ENCODE data around the gene DMD. TPM values are rescaled to one million over a fixed set of nuclear protein-coding genes. Genes with fewer than 3 reads are reported as not detected.

DMD gene
- total RNA-seq, 1 donor from 2014 or later, result 5.0 TPM

DNA sequence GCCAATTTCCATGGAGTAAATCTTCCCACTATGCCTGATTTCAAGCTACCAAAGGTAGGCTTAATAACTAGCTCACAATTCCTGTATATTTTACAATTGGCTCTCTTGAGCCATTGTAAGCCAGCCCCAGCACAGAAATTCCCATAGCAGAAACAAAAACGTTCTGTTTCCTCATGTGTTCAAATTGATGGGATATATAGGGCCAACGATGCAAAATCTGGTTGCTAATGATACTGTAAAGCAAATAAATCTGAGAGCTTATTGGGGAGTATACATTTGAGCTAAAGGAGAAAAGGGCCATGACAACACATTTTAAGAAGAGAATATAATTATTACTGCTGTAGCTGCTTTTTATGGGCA is 1872.4 kb downstream of the DMD start:
- no peak overlapping the region for H3K4me3 Mint-ChIP-seq
- no peaks in the 10 kb centered on the region for H3K9me3 Mint-ChIP-seq
- no peaks in the 10 kb centered on the region for H3K27me3 Mint-ChIP-seq
- no peak overlapping the region for H3K27ac Mint-ChIP-seq
- DNase-seq, result no peak
- intact Hi-C loops (cut with micrococcal nuclease), result no loop called here
- no peaks in the 10 kb centered on the region for H3K4me1 Mint-ChIP-seq
- H3K36me3 Mint-ChIP-seq (ENCODE audit: low read depth), result no peaks in the 10 kb centered on the region

DNA sequence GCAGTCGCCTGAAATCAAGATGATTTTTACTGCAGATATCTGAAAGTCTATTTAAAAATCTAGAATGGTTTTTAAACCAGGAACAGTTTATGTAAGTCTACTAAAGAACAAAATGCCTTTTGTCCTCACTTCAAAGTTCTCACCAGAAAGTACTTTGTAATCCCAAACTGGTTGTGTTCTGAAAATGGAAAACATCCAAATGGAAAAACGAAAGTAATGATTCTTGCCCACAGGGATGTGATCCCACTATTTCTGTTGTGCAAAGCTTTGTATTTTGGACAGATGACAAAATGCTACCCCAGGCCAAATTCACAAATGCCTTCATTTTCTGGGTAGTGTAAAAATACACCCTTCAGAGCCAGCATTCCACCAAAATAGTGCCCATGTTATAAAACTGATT is 1874.0 kb downstream of the DMD start:
- Mint-ChIP-seq H3K9me3 (no peaks in the 10 kb centered on the region), H3K27ac (no peak overlapping the region), H3K36me3 (ENCODE audit: low read depth) (no peaks in the 10 kb centered on the region), H3K27me3 (peaks cover 1% of the 10 kb centered on the region), H3K4me3 (no peak overlapping the region), H3K4me1 (no peaks in the 10 kb centered on the region)
- DNase-seq, result no peak
- intact Hi-C loops (cut with micrococcal nuclease), result no loop called here

DNA sequence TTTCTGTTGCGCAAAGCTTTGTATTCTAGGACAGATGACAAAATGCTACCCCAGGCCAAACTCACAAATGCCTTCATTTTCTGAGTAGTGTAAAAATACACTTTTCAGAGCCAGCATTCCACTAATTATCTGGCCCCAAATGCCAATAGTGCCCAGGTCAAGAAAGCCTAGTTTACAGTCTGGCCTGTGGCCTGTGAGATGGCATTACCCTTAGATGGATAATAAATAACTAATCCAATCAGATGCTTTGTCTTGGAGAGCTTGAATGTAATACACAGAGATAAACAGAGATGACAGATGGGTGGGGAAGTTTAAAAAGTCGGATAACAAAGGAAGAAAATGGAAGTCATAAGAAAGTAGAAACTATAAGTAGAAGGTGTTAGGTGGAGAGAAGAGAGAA is 1874.9 kb downstream of the DMD start:
- no peak for DNase-seq
- H3K4me3 Mint-ChIP-seq, result no peak overlapping the region
- H3K4me1 Mint-ChIP-seq, result no peaks in the 10 kb centered on the region
- H3K27me3 Mint-ChIP-seq, result peaks cover 1% of the 10 kb centered on the region
- intact Hi-C loops (cut with micrococcal nuclease), result no loop called here
- no peak overlapping the region for H3K27ac Mint-ChIP-seq
- no peaks in the 10 kb centered on the region for H3K9me3 Mint-ChIP-seq
- H3K36me3 Mint-ChIP-seq (ENCODE audit: low read depth), result no peaks in the 10 kb centered on the region

DNA sequence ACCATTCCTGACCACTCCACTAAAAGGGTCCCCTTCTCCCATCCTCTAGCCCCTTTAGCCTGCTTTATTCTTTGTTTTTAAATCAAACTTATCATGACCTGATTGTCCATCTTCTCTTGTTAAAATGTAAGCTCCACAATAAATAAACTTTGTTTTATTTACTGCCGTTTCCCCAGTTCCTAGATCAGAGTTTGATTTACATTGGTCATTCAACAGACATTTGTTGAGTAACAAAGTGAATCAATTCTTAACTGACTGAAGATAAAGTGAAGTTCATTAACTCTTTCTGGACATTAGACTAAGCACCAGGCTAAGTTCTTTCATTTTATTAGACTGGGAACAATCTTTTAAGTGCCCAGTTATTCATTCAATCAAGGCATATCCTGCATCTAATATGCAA is 1876.4 kb downstream of the DMD start:
- Mint-ChIP-seq H3K4me3 (no peak overlapping the region), H3K9me3 (no peaks in the 10 kb centered on the region), H3K4me1 (no peaks in the 10 kb centered on the region), H3K27ac (no peak overlapping the region), H3K27me3 (peaks cover 1% of the 10 kb centered on the region), H3K36me3 (ENCODE audit: low read depth) (no peaks in the 10 kb centered on the region)
- intact Hi-C loops (cut with micrococcal nuclease), result no loop called here
- no peak for DNase-seq

DNA sequence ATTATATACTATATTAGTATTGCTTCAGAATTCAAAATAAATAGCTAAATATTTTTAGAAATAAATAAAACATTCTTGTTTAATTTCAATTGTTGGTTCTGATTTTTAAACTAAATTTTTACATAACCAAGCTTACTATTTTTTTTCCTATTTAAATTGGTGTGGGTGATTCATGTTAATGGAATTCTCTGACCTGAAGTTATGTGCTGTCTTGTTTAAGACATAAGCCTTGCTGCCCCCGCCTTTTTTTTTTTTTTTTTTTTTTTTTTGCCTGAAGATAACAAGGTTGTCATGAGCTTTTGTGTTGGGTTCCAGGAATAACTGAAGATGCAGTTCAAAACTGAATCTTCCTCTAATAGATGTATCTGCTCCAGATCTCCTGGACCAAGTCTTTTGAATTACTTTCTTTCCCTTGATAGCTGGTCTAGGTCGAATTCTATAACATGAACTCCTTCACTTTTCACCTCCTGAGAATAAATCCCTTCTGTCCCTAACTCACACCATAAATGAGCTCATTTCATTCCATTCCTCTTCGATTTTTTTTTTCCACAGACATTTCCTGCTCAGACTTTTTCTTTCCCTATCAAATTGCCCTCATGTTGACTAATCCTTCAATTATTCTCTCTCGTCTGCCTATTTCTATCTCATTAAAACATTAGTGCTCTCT is 1878.1 kb downstream of the DMD start:
- H3K4me3 Mint-ChIP-seq, result no peak overlapping the region
- no peaks in the 10 kb centered on the region for H3K4me1 Mint-ChIP-seq
- no peaks in the 10 kb centered on the region for H3K36me3 Mint-ChIP-seq (ENCODE audit: low read depth)
- DNase-seq, result no peak
- H3K27me3 Mint-ChIP-seq, result peaks cover 1% of the 10 kb centered on the region
- no peaks in the 10 kb centered on the region for H3K9me3 Mint-ChIP-seq
- H3K27ac Mint-ChIP-seq, result no peak overlapping the region
- intact Hi-C loops (cut with micrococcal nuclease), result no loop called here

DNA sequence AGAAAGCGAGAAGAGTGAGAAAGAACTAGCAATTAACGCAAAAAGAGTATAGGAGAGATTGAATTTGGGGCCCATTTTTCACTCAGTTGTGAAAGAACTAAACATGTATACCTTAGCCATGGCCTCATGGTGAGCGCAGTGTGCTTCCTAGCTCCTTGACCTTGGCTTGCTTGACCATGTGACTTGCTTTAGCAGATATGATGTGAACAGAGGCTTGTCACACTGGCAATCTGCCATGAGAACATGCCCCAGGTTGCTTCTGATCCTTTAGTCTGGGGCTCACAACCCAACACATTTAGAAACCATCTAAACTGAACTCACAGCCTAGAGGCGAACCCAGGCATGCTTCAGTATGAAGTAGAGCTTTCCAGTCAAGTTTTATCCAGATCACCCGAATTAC is 1879.4 kb downstream of the DMD start:
- intact Hi-C loops (cut with micrococcal nuclease), result no loop called here
- DNase-seq, result no peak
- Mint-ChIP-seq H3K27ac (no peak overlapping the region), H3K9me3 (no peaks in the 10 kb centered on the region), H3K4me1 (no peaks in the 10 kb centered on the region), H3K4me3 (no peak overlapping the region), H3K36me3 (ENCODE audit: low read depth) (no peaks in the 10 kb centered on the region), H3K27me3 (peaks cover 1% of the 10 kb centered on the region)

DNA sequence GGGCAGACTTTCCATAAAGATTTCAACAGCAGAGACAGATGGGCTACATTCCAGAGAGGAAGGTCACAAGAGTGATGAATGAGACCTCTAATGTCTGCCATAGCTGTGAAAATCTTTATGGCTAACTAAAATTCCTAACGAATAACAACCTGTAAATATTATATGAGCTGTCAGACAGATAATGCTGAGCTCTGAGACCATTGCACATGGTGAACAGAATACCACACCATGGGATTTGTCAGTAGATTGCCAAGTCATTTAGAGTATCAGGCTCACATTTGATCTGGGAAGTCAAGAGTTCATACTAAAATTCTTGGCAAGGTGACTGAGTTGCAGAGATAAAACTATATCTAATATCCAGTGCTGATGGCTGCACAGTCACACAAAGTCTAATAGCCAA is 1880.3 kb downstream of the DMD start:
- intact Hi-C loops (cut with micrococcal nuclease), result no loop called here
- no peak for DNase-seq
- no peaks in the 10 kb centered on the region for H3K9me3 Mint-ChIP-seq

DNA sequence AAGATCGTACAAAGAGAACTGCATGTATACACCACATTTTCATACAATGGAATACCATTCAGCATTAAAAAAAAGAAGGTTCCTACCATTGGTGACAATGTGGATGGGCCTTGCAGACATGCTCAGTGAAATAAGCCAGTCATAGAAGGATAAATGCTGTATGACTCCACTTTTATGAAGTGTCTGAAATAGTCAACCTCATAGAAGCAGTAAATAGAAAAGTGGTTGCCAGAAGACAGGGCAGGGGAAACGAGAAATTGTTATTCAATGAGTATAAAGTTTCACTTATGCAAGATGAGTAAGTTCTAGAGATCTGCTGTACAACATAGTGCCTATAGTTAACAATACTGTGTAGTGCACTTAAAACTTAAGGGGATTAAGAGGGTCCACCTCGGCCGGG is 1882.1 kb downstream of the DMD start:
- DNase-seq, result no peak
- H3K4me3 Mint-ChIP-seq, result no peak overlapping the region
- H3K9me3 Mint-ChIP-seq, result no peaks in the 10 kb centered on the region
- intact Hi-C loops (cut with micrococcal nuclease), result no loop called here
- no peak overlapping the region for H3K27ac Mint-ChIP-seq
- H3K4me1 Mint-ChIP-seq, result no peaks in the 10 kb centered on the region
- H3K27me3 Mint-ChIP-seq, result peaks cover 1% of the 10 kb centered on the region
- no peaks in the 10 kb centered on the region for H3K36me3 Mint-ChIP-seq (ENCODE audit: low read depth)

More for the DNA sequence above, 1880.3 kb downstream of the DMD start:
- H3K36me3 Mint-ChIP-seq (ENCODE audit: low read depth), result no peaks in the 10 kb centered on the region
- no peaks in the 10 kb centered on the region for H3K4me1 Mint-ChIP-seq
- no peak overlapping the region for H3K4me3 Mint-ChIP-seq
- peaks cover 1% of the 10 kb centered on the region for H3K27me3 Mint-ChIP-seq
- no peak overlapping the region for H3K27ac Mint-ChIP-seq

DNA sequence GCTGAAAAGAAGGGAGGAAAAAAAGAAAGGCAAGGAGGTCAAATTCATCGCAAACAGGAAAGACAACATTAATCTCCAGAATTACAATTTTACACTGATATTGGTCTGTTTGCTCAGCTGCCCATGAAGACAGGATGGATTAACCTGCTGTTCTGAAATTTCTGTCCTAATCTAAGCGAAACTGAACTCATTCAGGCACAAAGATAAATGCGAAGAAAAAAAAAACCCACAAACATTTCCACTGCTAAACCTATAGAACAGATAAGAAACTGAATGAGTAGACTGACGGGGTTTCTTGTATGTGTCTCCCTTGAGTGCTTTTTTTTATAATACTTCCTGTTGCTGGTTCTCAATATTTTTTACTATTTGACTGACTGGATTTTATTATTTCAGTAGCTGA is 1887.7 kb downstream of the DMD start:
- no peak for DNase-seq
- intact Hi-C loops (cut with micrococcal nuclease), result no loop called here
- Mint-ChIP-seq H3K4me1 (no peaks in the 10 kb centered on the region), H3K27me3 (no peaks in the 10 kb centered on the region), H3K27ac (no peak overlapping the region), H3K9me3 (no peaks in the 10 kb centered on the region), H3K4me3 (no peak overlapping the region), H3K36me3 (ENCODE audit: low read depth) (no peaks in the 10 kb centered on the region)

DNA sequence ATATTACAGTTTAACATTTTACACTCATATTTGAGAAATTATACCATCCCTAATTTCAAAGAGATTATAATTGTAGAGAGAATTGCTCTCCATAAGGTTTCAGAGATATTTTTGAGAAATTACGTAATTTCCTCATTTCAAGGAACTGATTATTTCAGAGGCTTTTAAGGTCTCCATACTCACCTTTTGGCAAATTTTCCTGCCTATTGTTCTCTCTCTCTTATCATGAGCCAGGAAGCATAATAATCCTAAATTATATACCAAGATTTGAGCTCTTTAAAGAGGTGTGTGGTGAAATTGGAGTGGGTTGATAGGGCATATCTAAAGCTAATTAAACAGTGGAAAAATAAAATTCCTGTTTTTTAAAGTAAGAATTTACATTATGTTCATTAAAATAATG is 1890.6 kb downstream of the DMD start:
- Mint-ChIP-seq H3K4me3 (no peak overlapping the region), H3K27me3 (no peaks in the 10 kb centered on the region), H3K4me1 (no peaks in the 10 kb centered on the region), H3K36me3 (ENCODE audit: low read depth) (no peaks in the 10 kb centered on the region), H3K27ac (no peak overlapping the region), H3K9me3 (no peaks in the 10 kb centered on the region)
- intact Hi-C loops (cut with micrococcal nuclease), result no loop called here
- DNase-seq, result no peak

DNA sequence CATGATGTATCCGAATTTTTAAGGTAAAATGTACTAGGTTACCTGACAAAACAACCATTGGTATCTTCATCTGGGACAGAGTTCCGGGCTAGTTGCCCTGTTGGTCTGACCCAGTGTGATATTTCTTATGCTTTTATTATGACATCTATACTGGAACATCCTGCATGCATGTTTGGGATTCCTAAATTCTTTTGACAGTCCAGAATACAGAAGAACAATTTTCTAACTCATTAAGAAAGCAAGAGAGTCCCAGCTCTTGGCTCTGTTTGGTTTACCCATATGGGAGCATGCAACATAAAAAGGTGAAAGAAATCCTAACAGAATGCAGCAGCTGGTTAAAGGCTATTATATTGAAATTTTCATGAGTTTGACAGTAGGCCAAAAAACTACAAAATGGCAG is 1891.8 kb downstream of the DMD start:
- H3K9me3 Mint-ChIP-seq, result no peaks in the 10 kb centered on the region
- no peak overlapping the region for H3K27ac Mint-ChIP-seq
- DNase-seq, result no peak
- H3K4me1 Mint-ChIP-seq, result no peaks in the 10 kb centered on the region
- H3K27me3 Mint-ChIP-seq, result no peaks in the 10 kb centered on the region
- H3K4me3 Mint-ChIP-seq, result no peak overlapping the region
- no peaks in the 10 kb centered on the region for H3K36me3 Mint-ChIP-seq (ENCODE audit: low read depth)
- intact Hi-C loops (cut with micrococcal nuclease), result no loop called here

DNA sequence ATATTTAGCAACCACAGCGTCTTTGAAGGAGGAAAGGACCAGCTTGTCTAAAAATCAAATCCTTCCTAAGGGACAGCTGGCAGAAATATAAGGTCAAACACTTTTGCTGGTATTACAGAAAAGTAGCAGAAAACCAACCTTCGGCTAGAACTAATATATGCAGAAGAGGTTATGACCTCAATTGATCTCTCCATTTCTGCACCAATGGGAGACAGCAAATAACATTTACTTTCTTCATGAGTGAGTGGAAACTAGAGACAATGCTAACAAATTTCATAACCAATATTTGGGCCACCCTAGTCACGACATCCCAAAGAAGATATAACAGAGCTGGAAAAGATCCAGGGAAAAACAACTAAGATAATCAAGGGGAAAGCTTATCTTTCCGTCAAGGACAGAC is 1892.5 kb downstream of the DMD start:
- no peak for DNase-seq
- Mint-ChIP-seq H3K9me3 (no peaks in the 10 kb centered on the region), H3K4me1 (no peaks in the 10 kb centered on the region), H3K36me3 (ENCODE audit: low read depth) (no peaks in the 10 kb centered on the region), H3K27me3 (peaks cover 1% of the 10 kb centered on the region), H3K27ac (no peak overlapping the region), H3K4me3 (no peak overlapping the region)
- intact Hi-C loops (cut with micrococcal nuclease), result no loop called here

DNA sequence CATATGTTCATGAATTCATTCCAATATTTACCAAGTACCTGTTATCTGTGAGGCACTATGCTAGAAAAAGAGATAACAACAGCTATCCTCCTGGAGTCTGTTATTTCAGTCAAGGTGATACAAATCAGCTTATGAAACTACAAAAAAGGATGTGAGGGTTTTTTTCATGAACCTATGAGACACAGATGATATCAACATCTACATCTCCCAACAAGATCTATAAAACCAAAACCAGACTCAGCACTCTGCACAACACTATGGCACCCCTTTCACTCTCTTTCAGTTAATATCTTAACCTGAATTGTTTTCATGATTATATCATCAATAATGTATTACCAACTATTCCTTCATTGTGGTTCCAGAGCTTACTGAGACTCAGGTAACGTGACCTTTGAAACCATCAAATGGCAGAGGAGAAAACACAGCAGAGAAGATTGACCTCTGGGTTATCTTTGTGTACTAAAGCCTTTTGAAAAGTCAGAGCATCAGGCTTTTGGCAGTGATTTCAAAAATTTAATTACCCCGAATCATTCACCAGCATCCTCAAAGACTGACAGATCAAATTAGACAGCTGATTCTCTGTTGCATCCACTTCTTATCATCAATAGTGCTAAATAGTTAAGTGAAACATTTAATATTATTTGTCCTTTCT is 1894.9 kb downstream of the DMD start:
- Mint-ChIP-seq H3K9me3 (no peaks in the 10 kb centered on the region), H3K27me3 (peaks cover 1% of the 10 kb centered on the region), H3K27ac (no peak overlapping the region), H3K4me3 (no peak overlapping the region), H3K36me3 (ENCODE audit: low read depth) (no peaks in the 10 kb centered on the region), H3K4me1 (no peaks in the 10 kb centered on the region)
- intact Hi-C loops (cut with micrococcal nuclease), result no loop called here
- DNase-seq, result no peak

DNA sequence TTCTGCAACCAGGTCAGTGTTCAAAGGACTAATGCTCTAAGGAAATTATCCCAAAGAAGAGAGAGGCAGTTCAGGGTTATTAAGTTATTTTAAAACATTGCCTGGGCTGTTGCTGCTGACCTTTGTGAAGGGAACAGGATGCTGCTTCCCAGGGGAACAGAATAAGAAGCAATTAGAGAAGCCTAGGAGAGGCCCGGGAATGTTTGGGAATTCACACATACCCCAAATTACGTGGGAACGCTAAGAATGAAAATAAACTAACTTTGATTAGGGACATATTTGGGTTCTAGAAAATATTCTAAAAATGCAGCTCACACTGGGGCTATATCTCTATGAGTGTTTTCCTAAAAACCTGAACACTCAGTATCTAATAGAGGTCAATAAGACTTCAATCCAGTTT is 1896.4 kb downstream of the DMD start:
- Mint-ChIP-seq H3K27me3 (peaks cover 1% of the 10 kb centered on the region), H3K27ac (no peak overlapping the region), H3K9me3 (no peaks in the 10 kb centered on the region), H3K4me1 (no peaks in the 10 kb centered on the region), H3K36me3 (ENCODE audit: low read depth) (no peaks in the 10 kb centered on the region), H3K4me3 (no peak overlapping the region)
- no peak for DNase-seq
- intact Hi-C loops (cut with micrococcal nuclease), result no loop called here

DNA sequence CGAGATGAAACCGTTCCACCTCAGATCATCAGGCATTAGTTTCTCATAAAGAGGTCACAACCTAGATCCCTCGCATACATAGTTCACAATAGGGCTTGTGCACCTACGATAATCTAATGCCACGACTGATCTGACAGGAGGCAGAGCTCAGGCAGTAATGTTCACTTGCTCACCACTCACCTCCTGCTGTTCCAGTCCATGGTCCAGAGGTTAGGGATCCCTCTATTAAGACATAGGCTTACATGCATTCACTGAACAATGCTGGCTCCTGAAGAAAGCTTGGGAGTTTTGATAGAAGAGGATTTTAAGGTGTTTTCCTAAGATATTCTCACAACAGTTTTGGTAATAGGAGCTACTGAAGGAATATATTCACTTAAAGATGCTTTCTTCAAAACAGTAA is 1903.4 kb downstream of the DMD start:
- no peak for DNase-seq
- Mint-ChIP-seq H3K27me3 (no peaks in the 10 kb centered on the region), H3K27ac (no peak overlapping the region), H3K4me3 (no peak overlapping the region), H3K9me3 (no peaks in the 10 kb centered on the region), H3K36me3 (ENCODE audit: low read depth) (no peaks in the 10 kb centered on the region), H3K4me1 (no peaks in the 10 kb centered on the region)
- intact Hi-C loops (cut with micrococcal nuclease), result no loop called here
